ENCODE data around the gene ETV7. TPM values are rescaled to one million over a fixed set of nuclear protein-coding genes. Genes with fewer than 3 reads are reported as not detected.
A peak's percentile ranks its signal among the peaks of the same experiment; 100 is the strongest.

The ETV7 gene
- total and polyA plus RNA-seq, 2 donors (not counting 1 experiment from before 2014, with no cell fraction given): 0.40 to 1.5 TPM

GRCh38 chr6:36353411-36353915, 34.0 kb downstream of the ETV7 start:
- Histone ChIP-seq H3K36me3 (ENCODE audit: control insufficient read depth, insufficient read depth, low read length) (no peaks in the 10 kb centered on the region), H3K4me3 (replicated peaks in 1 of 4; ENCODE audit: control extremely low read depth in 1 of 4, insufficient read depth in 1 of 4, low read depth in 3 of 4, low read length in 4 of 4) (no peak overlapping the region), H3K4me1 (ENCODE audit: control insufficient read depth, extremely low read depth, insufficient read depth, low read length) (no peaks in the 10 kb centered on the region), H3K9ac (ENCODE audit: insufficient read depth, low read length) (no peak overlapping the region), H3K9me3 (ENCODE audit: control insufficient read depth, insufficient read depth, low read depth, low read length) (no peaks in the 10 kb centered on the region), H3K4me2 (ENCODE audit: extremely low read depth, insufficient read depth, low read length) (no peak overlapping the region), H3K27me3 (ENCODE audit: control insufficient read depth, insufficient read depth, low read length) (peaks cover 8% of the 10 kb centered on the region), H4K20me1 (ENCODE audit: control insufficient read depth, extremely low read depth, insufficient read depth, low read length) (no peaks in the 10 kb centered on the region), H2AFZ (ENCODE audit: low read length) (no peak overlapping the region), H3K79me2 (ENCODE audit: control insufficient read depth, insufficient read depth, low read length) (no peaks in the 10 kb centered on the region), H3K27ac (ENCODE audit: insufficient read depth, low read length) (no peak overlapping the region)
- no peak for TF ChIP-seq EZH2 (IDR thresholded peaks at IDR 0.05; ENCODE audit: low read length, missing control alignments)
- peak in 1 of 2 donors; percentile 96 for DNase-seq (ENCODE audit: low read depth in 2 of 2)

GRCh38 chr6:36352477-36353157, 34.9 kb downstream of the ETV7 start:
- no peaks in the 10 kb centered on the region for H3K36me3 ChIP-seq (ENCODE audit: control insufficient read depth, insufficient read depth, low read length)
- no peaks in the 10 kb centered on the region for H3K79me2 ChIP-seq (ENCODE audit: control insufficient read depth, insufficient read depth, low read length)

GRCh38 chr6:36350681-36351571, 36.5 kb downstream of the ETV7 start:
- no peaks in the 10 kb centered on the region for H3K4me1 ChIP-seq (ENCODE audit: control insufficient read depth, extremely low read depth, insufficient read depth, low read length)
- no peak overlapping the region for H3K27ac ChIP-seq (ENCODE audit: insufficient read depth, low read length)
- H3K79me2 ChIP-seq (ENCODE audit: control insufficient read depth, insufficient read depth, low read length): no peaks in the 10 kb centered on the region
- peaks cover 2% of the 10 kb centered on the region for H3K27me3 ChIP-seq (ENCODE audit: control insufficient read depth, insufficient read depth, low read length)
- no peak overlapping the region for H3K9ac ChIP-seq (ENCODE audit: insufficient read depth, low read length)
- H3K36me3 ChIP-seq (ENCODE audit: control insufficient read depth, insufficient read depth, low read length): no peaks in the 10 kb centered on the region
- no peak overlapping the region for H3K4me3 ChIP-seq (replicated peaks in 1 of 4; ENCODE audit: control extremely low read depth in 1 of 4, insufficient read depth in 1 of 4, low read depth in 3 of 4, low read length in 4 of 4)
- H2AFZ ChIP-seq (ENCODE audit: low read length): no peak overlapping the region
- H4K20me1 ChIP-seq (ENCODE audit: control insufficient read depth, extremely low read depth, insufficient read depth, low read length): no peaks in the 10 kb centered on the region
- peak; percentile 68 to 99 for DNase-seq (ENCODE audit: low read depth in 2 of 2)
- H3K4me2 ChIP-seq (ENCODE audit: extremely low read depth, insufficient read depth, low read length): no peak overlapping the region
- no peaks in the 10 kb centered on the region for H3K9me3 ChIP-seq (ENCODE audit: control insufficient read depth, insufficient read depth, low read depth, low read length)
- TF ChIP-seq EZH2 (IDR thresholded peaks at IDR 0.05; ENCODE audit: low read length, missing control alignments) (no peak), CTCF (conservative IDR thresholded peaks at IDR 0.05 in 1 of 2, IDR thresholded peaks at IDR 0.05 in 1 of 2; ENCODE audit: low read depth in 1 of 2, low read length in 2 of 2) (no peak)

More at GRCh38 chr6:36352477-36353157, 34.9 kb downstream of the ETV7 start:
- no peak overlapping the region for H2AFZ ChIP-seq (ENCODE audit: low read length)
- H3K4me1 ChIP-seq (ENCODE audit: control insufficient read depth, extremely low read depth, insufficient read depth, low read length): no peaks in the 10 kb centered on the region
- H3K27ac ChIP-seq (ENCODE audit: insufficient read depth, low read length): no peak overlapping the region
- no peak for TF ChIP-seq CTCF (conservative IDR thresholded peaks at IDR 0.05 in 1 of 2, IDR thresholded peaks at IDR 0.05 in 1 of 2; ENCODE audit: low read depth in 1 of 2, low read length in 2 of 2)
- no peak for TF ChIP-seq EZH2 (IDR thresholded peaks at IDR 0.05; ENCODE audit: low read length, missing control alignments)
- peaks cover 8% of the 10 kb centered on the region for H3K27me3 ChIP-seq (ENCODE audit: control insufficient read depth, insufficient read depth, low read length)
- no peaks in the 10 kb centered on the region for H4K20me1 ChIP-seq (ENCODE audit: control insufficient read depth, extremely low read depth, insufficient read depth, low read length)
- no peaks in the 10 kb centered on the region for H3K9me3 ChIP-seq (ENCODE audit: control insufficient read depth, insufficient read depth, low read depth, low read length)
- no peak overlapping the region for H3K4me3 ChIP-seq (replicated peaks in 1 of 4; ENCODE audit: control extremely low read depth in 1 of 4, insufficient read depth in 1 of 4, low read depth in 3 of 4, low read length in 4 of 4)
- H3K4me2 ChIP-seq (ENCODE audit: extremely low read depth, insufficient read depth, low read length): no peak overlapping the region
- no peak for DNase-seq (ENCODE audit: low read depth in 2 of 2)
- H3K9ac ChIP-seq (ENCODE audit: insufficient read depth, low read length): no peak overlapping the region

Data from fibroblast of lung (primary cell).